ENCODE data around the gene ATXN2.

ATXN2 gene

DNA sequence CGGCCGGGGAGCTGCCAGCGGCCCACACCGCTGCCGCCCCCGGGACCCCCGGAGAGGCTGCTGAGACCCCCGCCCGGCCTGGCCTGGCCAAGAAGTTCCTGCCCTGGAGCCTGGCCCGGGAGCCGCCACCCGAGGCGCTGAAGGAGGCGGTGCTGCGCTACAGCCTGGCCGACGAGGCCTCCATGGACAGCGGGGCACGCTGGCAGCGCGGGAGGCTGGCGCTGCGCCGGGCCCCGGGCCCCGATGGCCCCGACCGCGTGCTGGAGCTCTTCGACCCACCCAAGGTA is 180.6 kb downstream of the ATXN2 start:
- no peak for DNase-seq (ENCODE audit: low read depth, low spot score)

DNA sequence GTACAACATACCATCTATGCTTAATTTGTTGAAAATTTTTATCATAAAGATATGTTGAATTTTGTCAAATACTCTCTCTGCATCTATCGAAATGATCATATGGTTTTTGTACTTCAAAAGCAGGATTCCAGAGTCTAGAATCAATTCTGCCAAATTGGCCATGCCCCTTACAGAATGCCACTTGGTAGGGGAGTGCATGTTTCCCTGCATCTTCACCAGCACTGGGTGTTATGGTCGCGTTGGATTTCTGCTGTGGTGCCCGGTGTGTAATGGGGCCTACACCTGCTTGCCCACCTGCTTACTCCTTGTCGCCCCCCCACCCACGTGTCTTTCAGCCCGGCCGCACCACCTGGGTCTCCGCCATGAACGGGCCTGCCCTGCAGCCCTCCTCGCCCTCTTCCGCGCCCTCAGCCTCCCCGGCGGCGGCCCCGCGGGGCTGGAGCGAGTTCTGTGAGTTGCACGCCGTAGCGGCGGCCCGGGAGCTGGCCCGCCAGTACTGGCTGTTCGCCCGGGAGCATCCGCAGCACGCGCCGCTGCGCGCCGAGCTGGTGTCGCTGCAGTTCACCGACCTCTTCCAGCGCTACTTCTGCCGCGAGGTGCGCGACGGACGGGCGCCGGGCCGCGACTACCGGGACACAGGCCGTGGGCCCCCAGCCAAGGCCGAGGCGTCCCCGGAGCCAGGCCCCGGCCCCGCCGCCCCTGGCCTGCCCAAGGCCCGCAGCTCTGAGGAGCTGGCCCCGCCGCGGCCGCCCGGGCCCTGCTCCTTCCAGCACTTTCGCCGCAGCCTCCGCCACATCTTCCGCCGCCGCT is 181.1 kb downstream of the ATXN2 start:
- no peak for DNase-seq (ENCODE audit: low read depth, low spot score)

DNA sequence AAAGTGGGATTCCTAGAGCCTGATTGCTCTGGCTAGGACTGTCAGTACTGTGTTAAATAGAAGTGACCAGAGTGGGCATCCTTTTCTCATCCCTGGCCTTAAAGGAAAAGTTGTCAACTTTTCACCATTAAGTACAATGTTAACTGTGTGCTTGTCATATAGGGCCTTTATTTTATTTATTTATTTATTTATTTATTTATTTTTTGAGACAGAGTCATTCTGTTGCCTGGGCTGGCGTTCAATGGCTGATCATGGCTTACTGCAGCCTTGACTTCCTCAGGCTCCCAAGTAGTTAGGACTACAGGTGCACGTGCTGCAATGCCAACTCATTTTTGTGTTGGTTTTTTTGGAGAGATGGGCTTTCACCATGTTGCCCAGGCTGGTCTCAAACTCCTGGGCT is 181.8 kb downstream of the ATXN2 start:
- no peak for DNase-seq (ENCODE audit: low read depth, low spot score)

DNA sequence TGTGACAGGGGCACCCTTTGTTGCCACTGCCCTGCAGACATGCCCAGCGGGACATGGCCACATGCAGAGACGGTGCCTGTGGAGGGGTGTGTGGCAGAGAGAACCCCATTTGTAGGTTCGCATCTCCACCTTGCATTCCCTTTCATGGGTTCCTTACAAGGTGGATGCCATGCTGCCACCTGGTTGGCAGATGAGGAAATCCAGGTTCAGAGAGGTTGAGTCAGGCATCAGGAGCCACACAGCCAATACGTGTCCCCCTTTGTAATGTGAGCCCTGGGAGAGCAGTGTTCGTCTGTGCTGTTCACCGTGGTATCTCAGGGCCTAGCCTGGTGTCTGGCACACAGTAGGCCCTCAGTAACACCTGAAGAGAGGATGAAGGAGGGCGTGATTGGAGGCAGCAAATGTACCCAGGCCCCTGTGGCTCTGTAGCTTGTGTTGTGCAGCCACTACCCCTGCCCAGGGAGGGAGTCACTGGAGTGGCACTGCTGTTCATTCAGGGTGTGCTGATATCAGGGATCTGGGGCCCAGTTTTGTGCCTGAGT is 184.3 kb downstream of the ATXN2 start:
- DNase-seq (ENCODE audit: low read depth, low spot score) = no peak

DNA sequence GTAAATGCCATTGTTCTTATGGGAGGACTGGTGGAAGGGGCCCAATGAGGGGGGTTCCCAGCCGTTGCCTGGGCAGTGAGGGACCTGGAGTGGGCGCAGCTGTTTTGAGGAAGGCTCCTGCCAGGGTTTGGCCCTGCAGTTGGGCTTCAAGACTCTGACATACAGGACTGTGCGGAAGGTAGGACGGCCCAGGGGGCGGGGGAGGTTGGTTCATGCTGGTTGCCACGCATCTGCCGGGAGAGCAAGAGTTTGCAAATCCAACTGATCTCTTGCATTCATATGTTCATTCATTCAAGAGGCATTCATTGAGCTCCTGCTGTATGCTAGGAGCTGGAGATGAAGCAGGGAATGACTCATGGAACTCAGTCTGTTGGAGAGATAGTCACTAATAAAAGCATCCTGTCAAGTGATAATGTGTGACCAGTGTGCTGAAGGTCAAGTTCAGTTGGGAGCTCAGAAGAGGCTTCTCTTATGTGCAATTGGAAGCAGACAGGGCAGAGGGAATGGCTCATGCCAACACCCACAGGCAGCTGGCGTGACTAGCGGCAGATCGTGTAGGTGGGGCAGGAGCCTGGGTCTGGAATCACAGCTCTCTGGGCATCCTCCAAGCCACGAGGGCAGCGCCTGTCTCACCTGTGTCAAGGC is 185.6 kb downstream of the ATXN2 start:
- DNase-seq (ENCODE audit: low read depth, low spot score) = no peak

DNA sequence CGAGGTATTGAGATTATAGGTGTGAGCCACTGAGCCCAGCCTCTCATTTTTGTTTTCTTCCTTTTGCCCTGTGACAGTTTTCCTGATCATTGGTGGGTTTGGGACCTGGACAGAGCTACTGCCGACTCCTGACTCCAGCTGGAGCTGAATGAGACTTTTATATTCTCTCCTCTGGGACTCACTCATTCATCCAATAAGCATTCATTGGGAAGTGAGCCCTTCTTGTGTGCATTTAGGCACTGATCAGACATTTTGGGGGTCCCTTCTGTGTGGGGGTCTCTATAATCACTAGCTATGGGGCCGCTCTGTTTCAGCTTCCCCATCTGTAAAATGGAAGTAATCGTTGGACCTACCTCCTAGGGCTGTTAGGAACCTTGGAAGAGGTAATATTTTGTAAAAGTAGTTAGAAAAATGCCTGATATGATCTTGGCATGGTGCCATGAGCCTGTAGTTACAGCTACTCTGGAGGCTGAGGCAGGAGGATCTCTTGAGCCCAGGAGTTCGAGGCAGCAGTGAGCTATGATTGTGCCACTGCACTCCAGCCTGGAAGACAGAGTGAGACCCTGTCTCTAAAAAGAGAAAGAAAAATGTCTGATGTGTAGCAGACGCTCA is 186.2 kb downstream of the ATXN2 start:
- DNase-seq (ENCODE audit: low read depth, low spot score) = no peak

DNA sequence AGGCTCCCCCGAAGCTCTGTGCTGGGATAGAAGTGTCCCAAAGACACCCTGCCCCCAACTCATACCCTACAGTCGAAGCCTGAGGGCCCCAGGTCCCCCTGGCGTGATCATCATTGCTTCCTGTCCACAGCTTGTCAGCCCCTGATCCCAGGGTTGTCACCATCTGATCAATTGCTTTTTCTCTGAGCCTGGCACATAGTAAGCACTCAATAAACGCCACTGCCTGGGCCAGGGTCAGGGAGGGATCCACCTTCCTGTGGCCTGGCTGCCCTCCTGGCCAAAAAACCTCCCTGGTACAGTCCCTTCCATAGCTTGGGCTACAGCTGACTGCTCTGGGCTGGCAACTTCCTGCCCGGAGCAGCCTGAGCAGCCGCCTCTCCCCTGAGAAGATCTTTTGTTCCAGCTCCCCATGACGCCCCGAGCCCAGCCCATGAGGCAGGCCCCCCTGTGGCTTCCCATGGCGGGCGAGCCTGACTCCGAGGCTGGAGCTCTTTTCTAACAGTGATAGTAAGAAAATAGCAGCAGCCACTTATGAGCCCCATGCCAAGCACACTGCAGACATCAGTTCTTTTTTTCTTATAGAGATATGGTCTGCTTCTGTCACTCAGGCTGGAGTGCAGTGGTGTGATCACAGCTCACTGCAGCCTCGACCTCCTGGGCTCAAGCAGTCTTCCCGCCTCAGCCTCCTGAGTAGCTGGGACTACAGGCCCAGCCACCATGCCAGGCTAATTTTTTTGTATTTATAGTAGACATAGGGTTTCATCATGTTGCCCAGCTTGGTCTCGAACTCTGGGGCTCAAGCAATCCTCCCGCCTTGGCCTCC is 186.9 kb downstream of the ATXN2 start:
- no peak for DNase-seq (ENCODE audit: low read depth, low spot score)

DNA sequence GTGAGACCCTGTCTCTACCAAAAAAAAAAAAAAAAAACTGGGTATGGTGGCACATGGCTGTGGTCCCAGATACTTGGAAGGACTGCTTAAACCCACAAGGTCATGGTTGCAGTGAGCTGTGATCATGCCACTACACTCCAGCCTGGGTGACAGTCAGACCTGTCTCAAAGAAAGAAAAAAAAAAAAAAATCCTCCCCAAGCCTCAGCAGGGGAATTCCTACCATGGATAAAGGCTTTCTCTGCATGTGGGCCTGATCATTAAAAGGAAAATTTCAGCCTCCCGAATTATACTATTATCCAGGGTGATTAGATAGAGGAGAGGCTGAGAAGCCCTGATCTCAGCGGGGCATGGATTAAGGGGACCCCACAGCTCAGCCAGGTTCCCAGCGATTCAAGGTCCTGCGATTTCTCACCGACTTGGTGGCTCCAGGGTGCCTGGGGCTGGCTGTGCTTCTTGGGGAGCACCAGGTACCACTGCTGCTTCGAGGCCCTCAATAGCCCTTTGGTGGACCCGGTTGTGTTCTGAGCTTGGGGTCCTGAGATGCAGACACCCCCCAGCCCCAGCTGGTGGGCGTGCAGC is 187.8 kb downstream of the ATXN2 start:
- DNase-seq (ENCODE audit: low read depth, low spot score) = no peak

DNA sequence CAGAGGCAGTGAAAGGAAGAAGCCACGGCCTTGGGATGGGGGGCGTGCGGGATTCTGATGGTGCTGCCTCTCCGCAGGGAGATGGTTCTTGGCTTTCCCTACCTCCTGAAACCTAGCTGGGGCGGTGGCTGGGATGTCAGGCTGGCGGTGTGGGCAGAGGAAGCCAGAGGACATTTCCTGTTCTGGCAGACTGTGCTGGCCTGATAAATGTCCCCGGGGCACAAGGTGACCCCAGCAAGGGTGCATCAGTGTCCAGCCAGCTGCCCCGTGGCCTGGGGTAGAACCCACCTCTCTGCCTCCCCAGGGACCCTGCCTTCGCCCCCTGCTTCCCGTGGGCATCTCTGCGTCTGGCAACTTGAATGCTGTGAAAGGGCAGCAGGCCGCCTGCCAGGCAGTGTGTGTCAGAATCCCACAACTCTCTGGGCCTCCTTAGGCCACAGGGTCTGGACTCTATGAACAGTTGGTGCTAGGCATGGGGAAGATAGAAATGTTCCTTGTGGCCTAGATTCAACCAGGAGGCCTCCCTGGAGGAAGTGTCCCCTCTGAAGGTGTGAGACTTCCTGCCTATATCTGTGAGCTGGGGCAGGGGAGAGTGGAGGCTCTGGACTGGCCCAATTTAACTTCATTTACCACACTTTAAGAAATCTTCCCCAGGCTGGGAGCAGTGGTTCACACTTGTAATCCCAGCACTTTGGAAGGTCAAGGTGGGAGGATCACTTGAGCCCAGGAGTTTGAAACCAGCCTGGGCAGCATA is 188.5 kb downstream of the ATXN2 start:
- DNase-seq (ENCODE audit: low read depth, low spot score) = no peak

DNA sequence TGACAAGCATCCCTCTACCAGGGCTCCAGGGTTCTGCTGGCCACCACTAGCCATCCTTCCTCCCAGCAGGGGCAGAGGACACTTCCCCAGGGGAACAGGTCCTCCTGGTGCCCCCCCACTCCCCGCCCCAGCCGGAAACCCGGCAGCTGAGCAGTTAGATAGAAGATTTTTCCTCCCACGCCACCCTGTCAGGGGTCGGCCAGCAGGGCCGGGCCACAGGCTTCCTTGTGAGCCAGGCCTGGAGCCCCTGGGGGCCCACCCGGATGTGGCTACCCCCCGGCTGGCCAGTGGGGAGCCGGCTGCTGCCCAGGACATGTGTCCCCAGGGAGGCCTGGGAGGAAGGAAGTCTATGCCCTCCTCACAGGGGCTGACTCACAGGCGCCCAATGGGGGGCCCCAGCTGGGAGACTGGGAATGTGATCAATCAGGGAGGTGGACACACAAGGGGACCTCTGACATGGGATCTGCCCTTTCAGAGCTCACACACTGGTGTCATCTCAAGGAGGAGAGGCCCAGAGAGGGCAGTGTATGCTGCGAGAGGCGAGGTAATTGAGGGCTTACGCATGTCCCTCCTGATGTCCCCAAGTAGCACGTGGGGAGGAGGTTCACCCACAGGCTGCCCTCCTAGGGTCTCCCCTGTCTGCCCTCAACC is 189.2 kb downstream of the ATXN2 start:
- no peak for DNase-seq (ENCODE audit: low read depth, low spot score)

DNA sequence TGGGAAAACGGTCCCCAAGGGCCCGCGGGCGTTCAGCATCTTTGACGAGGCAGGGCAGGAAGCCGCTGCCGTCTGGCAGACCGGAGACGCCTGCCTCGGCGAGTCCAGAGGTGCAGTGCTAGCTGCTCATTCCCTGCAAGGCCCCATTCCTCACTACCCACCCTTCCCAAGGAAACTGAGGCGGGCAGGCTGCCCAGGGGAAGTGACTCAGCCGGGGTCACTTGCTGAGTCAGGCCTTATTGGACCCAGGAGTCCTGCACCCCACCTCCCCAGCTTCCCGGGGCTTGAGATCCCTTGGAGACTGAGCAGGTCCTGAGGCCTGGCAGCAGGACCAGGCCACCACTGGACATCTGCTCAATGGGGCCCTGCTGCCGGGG is 189.7 kb downstream of the ATXN2 start:
- no peak for DNase-seq (ENCODE audit: low read depth, low spot score)

DNA sequence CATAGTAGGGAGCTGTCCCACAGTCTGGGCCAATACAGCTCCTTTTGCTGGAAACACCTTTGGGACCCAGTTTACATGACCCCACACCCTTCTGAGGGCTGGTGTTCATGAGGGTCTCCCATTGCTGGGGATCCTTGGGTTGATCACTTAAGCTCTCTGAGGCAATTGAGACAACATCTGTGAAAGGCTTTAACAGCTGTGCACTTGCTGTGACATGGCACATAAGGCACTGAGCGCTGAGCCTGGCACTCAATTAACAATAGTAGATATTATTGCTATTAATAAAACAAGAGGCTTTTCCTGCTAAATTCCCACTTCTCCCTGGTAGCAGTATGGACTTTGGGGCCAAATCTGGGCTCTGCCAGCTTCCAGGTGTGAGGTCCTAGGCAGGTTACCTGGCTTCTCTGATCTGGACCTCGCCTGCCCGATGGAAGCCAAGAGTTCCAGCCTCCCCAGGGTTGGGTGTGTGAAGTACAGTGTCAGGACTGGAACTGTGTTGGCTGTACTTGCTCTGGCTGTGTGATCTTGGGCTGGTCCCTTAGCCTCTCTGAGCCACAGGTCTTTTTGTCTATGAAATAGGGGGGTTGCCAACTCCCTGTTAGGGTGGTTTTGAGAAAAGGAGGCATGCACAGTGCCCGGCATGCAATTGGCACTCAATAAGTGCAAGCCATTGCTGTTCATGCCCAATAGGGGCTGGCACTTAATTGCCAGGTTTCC is 190.3 kb downstream of the ATXN2 start:
- DNase-seq (ENCODE audit: low read depth, low spot score) = no peak

DNA sequence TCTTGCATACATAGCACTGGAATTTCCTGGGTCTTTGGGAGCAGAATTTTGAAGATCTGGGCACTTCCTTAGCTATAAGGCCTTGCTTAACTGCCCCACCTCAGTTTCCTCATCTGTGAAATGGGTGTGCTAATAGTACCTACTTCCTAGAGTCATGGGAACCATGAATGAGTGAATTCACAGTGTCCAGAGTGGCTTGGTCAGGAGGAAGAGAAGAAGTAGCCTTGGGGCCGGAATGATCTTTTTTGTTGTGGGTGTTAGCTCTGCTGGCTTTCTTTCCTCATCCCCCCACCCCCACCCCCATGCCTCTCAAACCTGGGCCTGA is 191.0 kb downstream of the ATXN2 start:
- no peak for DNase-seq (ENCODE audit: low read depth, low spot score)

DNA sequence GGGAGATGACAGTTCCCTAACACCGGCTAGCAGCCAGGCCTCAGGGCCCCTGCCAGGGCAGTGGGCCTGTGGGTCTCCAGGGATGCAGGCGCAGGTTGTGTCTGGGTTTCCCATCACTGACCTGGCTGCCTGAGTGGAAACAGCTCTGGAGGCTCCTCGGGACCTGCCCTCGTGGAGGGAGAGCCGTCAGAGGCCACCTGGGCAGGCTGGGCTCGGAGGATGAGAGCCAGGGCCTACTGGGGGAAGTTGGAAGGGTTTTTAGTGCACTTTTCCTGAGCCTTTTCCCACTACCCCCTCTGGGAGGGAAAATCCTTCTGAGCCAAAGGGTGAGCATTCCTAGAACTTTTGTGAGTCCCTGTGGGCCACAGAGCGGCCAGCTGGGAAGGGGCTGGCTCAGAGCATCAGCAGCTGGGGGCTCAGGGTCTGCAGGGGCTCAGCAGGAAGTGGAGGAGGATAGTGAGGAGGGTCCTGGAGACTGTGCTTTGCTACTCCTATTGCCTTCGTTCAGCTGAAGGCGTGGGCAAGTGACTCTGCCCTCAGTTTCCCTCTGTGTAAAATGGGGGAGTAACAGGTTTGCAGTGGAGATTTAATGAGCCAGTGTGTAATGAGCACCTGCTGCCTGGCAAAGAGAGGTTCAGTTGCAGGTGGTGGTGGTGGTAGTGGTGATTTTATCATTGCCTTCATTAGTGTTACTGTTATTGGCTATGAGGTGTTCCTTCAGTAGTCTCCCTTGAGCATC is 191.6 kb downstream of the ATXN2 start:
- DNase-seq (ENCODE audit: low read depth, low spot score) = no peak

DNA sequence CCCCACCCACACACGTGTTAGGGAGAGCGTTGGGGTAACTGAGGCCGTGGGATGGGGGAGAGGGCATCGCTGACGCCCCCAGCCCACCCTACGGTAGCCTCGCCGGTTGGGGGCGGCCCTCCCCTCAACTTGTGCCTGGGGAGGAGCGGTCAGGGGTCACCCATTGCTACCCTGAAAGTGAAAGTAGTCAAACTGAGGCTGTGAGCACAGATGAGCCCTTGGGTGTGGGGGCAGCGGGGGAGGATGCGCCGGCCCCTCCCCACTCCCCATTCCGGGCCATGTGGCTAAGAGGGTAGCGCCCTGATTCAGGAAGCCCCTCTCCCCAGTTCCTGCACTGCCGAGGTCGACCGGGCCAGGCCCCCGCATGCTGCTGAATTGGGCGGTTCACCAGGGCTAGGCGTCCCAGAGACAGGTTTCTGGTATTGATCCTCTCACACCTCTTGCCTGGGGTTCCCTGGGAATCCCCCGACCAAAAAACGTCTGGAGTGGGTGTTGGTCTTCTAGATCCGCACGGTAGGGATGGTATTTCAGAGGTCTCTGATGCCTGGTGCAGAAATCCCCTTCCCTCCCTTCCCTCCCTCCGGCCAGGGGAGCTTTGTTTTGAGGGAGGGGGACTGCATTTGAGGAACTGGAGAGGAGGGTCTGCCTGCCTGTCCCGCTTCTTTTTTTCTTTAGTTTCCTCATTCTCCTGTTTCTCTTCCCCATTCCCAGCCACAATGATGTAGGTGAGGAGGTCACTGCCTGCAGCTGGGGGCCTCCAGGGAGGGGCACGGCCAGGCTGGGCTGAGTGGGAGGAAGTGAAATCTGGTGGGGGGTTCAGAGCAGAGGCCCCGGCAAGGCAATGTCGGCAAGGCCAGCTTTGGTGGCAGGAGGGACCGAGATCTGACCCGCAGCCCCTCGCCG is 192.4 kb downstream of the ATXN2 start:
- no peak for DNase-seq (ENCODE audit: low read depth, low spot score)

DNA sequence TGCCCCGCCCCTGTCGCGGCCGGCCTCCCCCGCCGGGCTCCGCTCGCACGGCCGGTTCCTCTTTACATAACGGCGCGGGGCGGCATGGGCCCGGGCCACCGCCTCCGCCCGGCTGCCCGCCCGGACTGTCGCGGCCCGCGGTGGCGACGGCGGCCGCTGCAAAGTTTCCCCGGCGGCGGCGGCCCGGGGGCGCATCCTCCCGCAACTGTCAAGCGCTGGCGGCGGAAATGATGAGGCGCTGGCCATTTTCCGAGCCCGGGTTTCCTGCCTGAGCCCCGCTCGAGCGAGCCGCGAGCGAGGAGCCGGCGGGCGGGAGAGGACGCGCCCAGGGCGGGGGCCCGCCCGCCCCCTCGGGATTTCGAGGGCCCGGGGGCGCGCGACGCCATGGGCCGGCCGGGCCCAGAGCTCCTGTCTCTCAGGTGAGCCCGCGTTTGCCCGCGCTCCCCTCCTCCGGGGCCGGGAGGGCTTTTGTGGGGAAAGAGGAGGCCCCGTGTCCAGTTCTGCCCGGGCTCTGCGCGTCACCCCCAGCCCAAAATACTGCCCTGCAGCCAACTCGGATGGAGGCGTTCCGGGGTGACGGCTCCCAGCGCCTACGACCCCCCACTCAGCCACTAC is 193.1 kb downstream of the ATXN2 start, which contains the start of gene SH2B3:
Gene SH2B3, plus strand, starts transcription at position 65 of the 615 bp plus-strand sequence. CDS start 12,223 bp downstream, outside the sequence.
- peak; percentile 60 for DNase-seq (ENCODE audit: low read depth, low spot score)

DNA sequence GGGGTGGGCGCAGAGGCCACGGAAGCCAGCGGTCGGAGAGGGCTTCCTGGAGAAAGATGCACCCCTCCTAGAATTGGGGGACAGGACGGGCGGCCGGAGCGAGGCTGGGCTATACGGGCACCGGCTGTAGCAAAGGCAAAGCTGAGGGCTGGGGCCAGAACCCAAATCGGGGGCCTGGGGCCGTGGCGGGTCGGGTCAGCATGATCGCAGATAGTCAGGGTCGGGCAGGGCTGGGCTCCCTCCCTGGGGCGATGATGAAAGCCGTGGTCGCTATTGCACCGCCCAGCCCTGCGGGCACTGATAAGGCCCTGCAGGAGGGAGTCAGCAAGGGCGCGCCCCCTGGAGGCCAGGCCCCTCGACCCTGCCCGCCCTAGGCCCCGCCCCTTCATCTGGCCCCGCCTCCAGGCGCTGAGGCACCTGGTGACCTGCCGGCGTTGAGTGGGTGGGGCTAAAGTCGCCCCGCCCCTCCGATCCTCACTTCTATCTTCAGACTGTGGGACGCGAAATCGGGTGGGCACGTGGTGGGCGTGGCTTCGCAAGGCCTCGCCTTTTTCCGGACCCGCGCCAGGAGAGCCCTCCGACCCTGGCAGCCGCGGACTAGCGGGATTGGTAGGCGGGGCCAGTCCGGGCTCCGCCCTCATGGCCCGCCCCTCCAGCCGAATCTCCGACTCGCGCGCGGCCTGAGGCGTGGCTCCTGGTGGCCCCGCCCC is 193.8 kb downstream of the ATXN2 start:
- peak; percentile 94 for DNase-seq (ENCODE audit: low read depth, low spot score)

All from activated CD4-positive, CD25-positive, alpha-beta regulatory T cell treated with anti-CD3 and anti-CD28 coated beads, Interleukin-2, amount 50 U/mL, for 16 hours (primary cell).